Osteoblast (primary cell): ENCODE measurements around the gene CCL8. TPM values are rescaled to one million over a fixed set of nuclear protein-coding genes. Genes with fewer than 3 reads are reported as not detected.

Experiments
- DNase-seq: peaks from one replicate; pipeline ENCODE4 v3.0.0; 2011; ENCODE audit warnings: low spot score, mixed read lengths; ENCODE audit not compliant: insufficient read length; ENCODE audit errors: missing footprints
- H2AFZ ChIP-seq: 2 replicates; pipeline ENCODE4 v1.6.0; 2011; ENCODE audit warnings: mild to moderate bottlenecking, low read length
- H3K27ac ChIP-seq: 2 replicates; pipeline ENCODE4 v1.5.1; 2011; ENCODE audit warnings: mild to moderate bottlenecking, low read depth, low read length, moderate library complexity
- H3K27me3 ChIP-seq: 2 replicates; pipeline ENCODE4 v1.6.0; 2012; ENCODE audit warnings: mild to moderate bottlenecking, control low read depth, inconsistent platforms, low read length, moderate library complexity; ENCODE audit not compliant: insufficient read depth
- H3K36me3 ChIP-seq: 2 replicates; pipeline ENCODE4 v1.5.1; 2011; ENCODE audit warnings: mild to moderate bottlenecking, low read length, control low read depth, moderate library complexity; ENCODE audit not compliant: insufficient read depth
- H3K4me1 ChIP-seq: 2 replicates; pipeline ENCODE4 v1.5.1; 2011; ENCODE audit warnings: mild to moderate bottlenecking, low read length, control low read depth, moderate library complexity; ENCODE audit not compliant: insufficient read depth
- H3K4me2 ChIP-seq: 2 replicates; pipeline ENCODE4 v1.6.0; 2011; ENCODE audit warnings: mild to moderate bottlenecking, low read length; ENCODE audit not compliant: insufficient read depth
- H3K4me3 ChIP-seq: fragments of 200-600 bp; sonication (generic); 3 replicates; pipeline ENCODE4 v1.5.1; 2012; ENCODE audit warnings: mild to moderate bottlenecking, low read length, inconsistent platforms; ENCODE audit not compliant: insufficient read depth
- H3K79me2 ChIP-seq: 2 replicates; pipeline ENCODE4 v1.6.0; 2012; ENCODE audit warnings: mild to moderate bottlenecking, low read length, control low read depth, inconsistent platforms; ENCODE audit not compliant: insufficient read depth
- H3K9me3 ChIP-seq: 2 replicates; pipeline ENCODE4 v1.5.1; 2011; ENCODE audit warnings: low read depth, low read length, control low read depth
- H4K20me1 ChIP-seq: 2 replicates; pipeline ENCODE4 v1.6.0; 2012; ENCODE audit warnings: mild to moderate bottlenecking, low read length, control low read depth; ENCODE audit not compliant: insufficient read depth
- total RNA-seq: library from RNA; depleted of rRNA; stranded (reverse); fragments of >200 nt; gene quantifications from 2 replicates; pipeline ENCODE4 v1.2.3, GENCODE V29; 2012
- TF ChIP-seq, protein P1 (sequence below): IDR thresholded peaks from 2 replicates; pipeline ENCODE4 v1.5.1; 2011; ENCODE audit warnings: mild to moderate bottlenecking, low read depth, low read length, moderate library complexity; ENCODE audit errors: extremely low read depth

Gene CCL8
- total RNA-seq, 1 donor: 0.36 TPM

DNA sequence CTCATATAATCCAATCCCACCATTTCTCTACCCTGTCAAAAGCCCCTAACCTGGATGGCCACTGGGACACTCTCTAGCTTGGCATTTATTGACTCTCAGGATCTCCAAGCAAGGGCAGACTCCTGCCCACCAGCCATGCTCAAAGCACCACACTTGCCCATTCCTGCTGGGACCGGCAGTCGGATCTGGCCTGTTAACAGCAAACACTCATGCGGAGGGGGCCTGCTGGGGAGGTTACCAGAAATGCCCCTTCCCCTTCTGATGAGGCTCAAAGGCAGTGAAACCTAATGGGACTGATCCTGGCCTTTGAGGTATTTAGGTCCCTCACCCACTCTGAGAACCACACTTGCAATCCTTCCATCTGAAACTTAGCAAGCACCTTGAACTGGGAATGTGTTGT, 50.3 kb downstream of the CCL8 start:
- no peaks in the 10 kb centered on the region for H3K4me1 ChIP-seq
- DNase-seq: no peak

DNA sequence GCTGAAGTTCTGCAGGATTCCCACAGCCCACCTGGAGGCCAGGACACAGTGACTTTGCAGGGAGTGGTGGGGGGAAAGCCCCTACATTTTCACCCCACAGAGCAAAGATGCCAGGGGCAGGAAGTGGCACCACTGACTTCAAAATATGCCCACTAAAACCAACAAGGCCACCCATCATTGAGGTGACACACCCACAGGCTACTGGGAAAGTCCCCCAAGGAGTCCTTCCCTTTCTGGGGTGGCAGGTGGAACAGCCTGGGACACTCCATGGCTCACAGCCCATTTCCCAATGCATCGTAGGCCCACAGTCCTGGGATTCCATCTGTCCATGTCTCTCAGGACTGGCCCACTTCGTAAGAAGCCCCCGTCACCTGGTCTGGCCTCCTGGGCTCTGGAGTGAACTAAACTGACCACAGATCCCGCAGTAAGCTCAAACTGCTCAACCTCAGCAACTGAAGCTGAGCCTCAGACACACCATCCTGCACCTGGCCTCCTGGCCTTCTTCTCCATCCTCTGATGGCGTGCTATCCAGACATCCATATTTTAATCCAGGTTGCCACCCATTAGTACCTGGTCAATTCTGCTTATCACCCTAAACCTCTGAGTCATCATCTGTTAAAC, 51.3 kb downstream of the CCL8 start:
- DNase-seq: no peak
- H2AFZ ChIP-seq: no peak overlapping the region
- H4K20me1 ChIP-seq: no peaks in the 10 kb centered on the region
- peaks cover 9% of the 10 kb centered on the region for H3K27me3 ChIP-seq
- H3K27ac ChIP-seq: no peak overlapping the region
- no peaks in the 10 kb centered on the region for H3K79me2 ChIP-seq
- H3K9me3 ChIP-seq: no peaks in the 10 kb centered on the region
- TF ChIP-seq, protein P1, sequence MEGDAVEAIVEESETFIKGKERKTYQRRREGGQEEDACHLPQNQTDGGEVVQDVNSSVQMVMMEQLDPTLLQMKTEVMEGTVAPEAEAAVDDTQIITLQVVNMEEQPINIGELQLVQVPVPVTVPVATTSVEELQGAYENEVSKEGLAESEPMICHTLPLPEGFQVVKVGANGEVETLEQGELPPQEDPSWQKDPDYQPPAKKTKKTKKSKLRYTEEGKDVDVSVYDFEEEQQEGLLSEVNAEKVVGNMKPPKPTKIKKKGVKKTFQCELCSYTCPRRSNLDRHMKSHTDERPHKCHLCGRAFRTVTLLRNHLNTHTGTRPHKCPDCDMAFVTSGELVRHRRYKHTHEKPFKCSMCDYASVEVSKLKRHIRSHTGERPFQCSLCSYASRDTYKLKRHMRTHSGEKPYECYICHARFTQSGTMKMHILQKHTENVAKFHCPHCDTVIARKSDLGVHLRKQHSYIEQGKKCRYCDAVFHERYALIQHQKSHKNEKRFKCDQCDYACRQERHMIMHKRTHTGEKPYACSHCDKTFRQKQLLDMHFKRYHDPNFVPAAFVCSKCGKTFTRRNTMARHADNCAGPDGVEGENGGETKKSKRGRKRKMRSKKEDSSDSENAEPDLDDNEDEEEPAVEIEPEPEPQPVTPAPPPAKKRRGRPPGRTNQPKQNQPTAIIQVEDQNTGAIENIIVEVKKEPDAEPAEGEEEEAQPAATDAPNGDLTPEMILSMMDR: no peak
- no peaks in the 10 kb centered on the region for H3K4me1 ChIP-seq
- no peaks in the 10 kb centered on the region for H3K36me3 ChIP-seq
- H3K4me2 ChIP-seq: no peak overlapping the region
- H3K4me3 ChIP-seq: no peak overlapping the region

More for the DNA sequence above, 50.3 kb downstream of the CCL8 start:
- Histone ChIP-seq H3K27me3 (peaks cover 9% of the 10 kb centered on the region), H3K79me2 (no peaks in the 10 kb centered on the region), H3K27ac (no peak overlapping the region), H3K9me3 (no peaks in the 10 kb centered on the region), H3K36me3 (no peaks in the 10 kb centered on the region), H3K4me3 (no peak overlapping the region), H3K4me2 (no peak overlapping the region), H4K20me1 (no peaks in the 10 kb centered on the region), H2AFZ (no peak overlapping the region)
- TF ChIP-seq, protein P1: no peak

DNA sequence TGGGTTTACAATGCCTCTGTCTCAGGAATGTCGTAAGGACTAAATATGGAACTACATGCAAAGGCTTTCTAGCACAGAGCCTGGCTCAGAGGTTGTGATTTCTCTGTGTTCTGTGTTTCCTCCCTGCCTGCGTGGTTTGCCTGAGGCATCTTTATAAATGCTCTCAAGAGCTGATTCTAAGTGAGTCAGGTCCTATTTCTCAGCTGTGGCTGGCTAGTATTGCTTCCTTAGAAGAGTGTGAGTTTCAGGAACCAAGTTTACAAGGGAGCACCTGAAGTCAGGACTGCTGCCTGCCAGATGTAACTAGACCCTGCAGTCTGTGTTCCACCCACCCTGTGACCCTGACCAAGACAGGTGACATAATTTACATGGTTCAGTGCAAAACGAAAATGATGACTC, 51.8 kb downstream of the CCL8 start:
- no peak overlapping the region for H3K27ac ChIP-seq
- no peak for DNase-seq
- no peaks in the 10 kb centered on the region for H4K20me1 ChIP-seq
- TF ChIP-seq, protein P1: no peak
- H3K27me3 ChIP-seq: peaks cover 9% of the 10 kb centered on the region
- H2AFZ ChIP-seq: no peak overlapping the region
- no peaks in the 10 kb centered on the region for H3K36me3 ChIP-seq
- H3K4me2 ChIP-seq: no peak overlapping the region
- no peaks in the 10 kb centered on the region for H3K9me3 ChIP-seq
- H3K4me1 ChIP-seq: no peaks in the 10 kb centered on the region
- H3K4me3 ChIP-seq: no peak overlapping the region
- no peaks in the 10 kb centered on the region for H3K79me2 ChIP-seq

Other genes starting within 250 kb of the CCL8 start
- 56.3 and 70.9 TPM in 2 replicates for gene CCL2, start 64.2 kb upstream of the CCL8 start, total RNA-seq
- 0.29 and 0.36 TPM in 2 replicates for gene CCL7, start 49.2 kb upstream of the CCL8 start, total RNA-seq
- not detected in 2 replicates for gene CCL11, start 33.7 kb upstream of the CCL8 start, total RNA-seq
- 0.36 TPM in 1 of 2 replicates, not detected in the other for gene CCL13, start 37.0 kb downstream of the CCL8 start, total RNA-seq
- not detected in 2 replicates for gene CCL1, start 43.8 kb downstream of the CCL8 start, total RNA-seq